A549 (cell line): ENCODE results near the gene MAGIX. TPM values are rescaled to one million over a fixed set of nuclear protein-coding genes. Genes with fewer than 3 reads are reported as not detected.

ENCODE experiments used
- ATAC-seq, 2 experiments: fragments of 200-7000 bp in 1 of 2; fragments of >200 bp in 1 of 2; cut with Nextera tagmentation in 1 of 2; cut with Tn5 transposase in 1 of 2; 3 replicates each; pipeline versions ENCODE4 v1.8.0 to v1.9.1; 2018 to 2020; ENCODE audit warnings: mild to moderate bottlenecking in 1 of 2, moderate library complexity in 1 of 2
- CTCF ChIA-PET: fragments of 300-600 bp; sonication (Branson Sonifier 250); formaldehyde crosslinking; extraction: SDS; loops from one replicate; lab custom pipeline; 2021; ENCODE audit warnings: antibody characterized with exemption, inconsistent platforms; lab: Yijun Ruan, JAX
- POLR2A ChIA-PET: fragments of 350-600 bp; formaldehyde crosslinking; extraction: SDS; loops from one replicate; lab custom pipeline; 2021; ENCODE audit warnings: antibody characterized with exemption, inconsistent platforms; lab: Yijun Ruan, JAX
- DNase-seq, 2 experiments: peaks; one replicate each; pipeline versions ENCODE4 v3.0.0 to v3.0.0-alpha.2; 2011 to 2016; ENCODE audit warnings: low read depth in 1 of 2, low spot score in 1 of 2
- FAIRE-seq: peaks from 2 replicates; lab custom pipeline; 2011; peaks lifted over from hg19 to GRCh38; lab: Jason Lieb, UNC
- H3K27ac ChIP-seq, 2 experiments: fragments of >200 bp; sonication (Bioruptor Twin); formaldehyde crosslinking; 3 replicates each; pipeline ENCODE4 v1.5.1; 2016 to 2017
- H3K4me1 ChIP-seq: fragments of >200 bp; sonication (Bioruptor Twin); formaldehyde crosslinking; 3 replicates; pipeline ENCODE4 v1.6.1; 2016
- H3K4me2 ChIP-seq: fragments of >200 bp; sonication (Bioruptor Twin); formaldehyde crosslinking; 3 replicates; pipeline ENCODE4 v1.6.1; 2016
- H3K4me3 ChIP-seq: fragments of >200 bp; sonication (Bioruptor Twin); formaldehyde crosslinking; 3 replicates; pipeline ENCODE4 v1.5.1; 2016
- H3K9me3 ChIP-seq: fragments of >200 bp; sonication (Bioruptor Twin); formaldehyde crosslinking; 3 replicates; pipeline ENCODE4 v1.6.1; 2016
- BHLHE40 ChIP-seq: IDR thresholded peaks from 2 replicates; pipeline ENCODE4 v1.6.1; 2012; ENCODE audit warnings: low read depth, low read length, inconsistent platforms
- CBX2 ChIP-seq: fragments of 200-600 bp; sonication (generic); IDR thresholded peaks from 2 replicates; pipeline ENCODE4 v1.6.1; 2016; ENCODE audit warnings: low read depth, mild to moderate bottlenecking, borderline replicate concordance
- CBX8 ChIP-seq: fragments of 200-600 bp; sonication (generic); IDR thresholded peaks from 2 replicates; pipeline ENCODE4 v1.6.1; 2016
- CEBPB ChIP-seq, 2 experiments: fragments of >200 bp in 1 of 2; sonication (Bioruptor Twin) in 1 of 2; formaldehyde crosslinking in 1 of 2; IDR thresholded peaks; 2 replicates each; pipeline ENCODE4 v1.6.1; 2012 to 2016
- CHD2 ChIP-seq: fragments of 150-350 bp; IDR thresholded peaks from 2 replicates; pipeline ENCODE4 v1.6.1; 2014; ENCODE audit warnings: low read length; ENCODE audit not compliant: partially characterized antibody
- CHD4 ChIP-seq: fragments of 200-600 bp; sonication (generic); IDR thresholded peaks from 2 replicates; pipeline ENCODE4 v1.6.1; 2016; ENCODE audit warnings: antibody characterized with exemption, mild to moderate bottlenecking, borderline replicate concordance
- EHF ChIP-seq: fragments of 250-450 bp; sonication (Bioruptor Pico); IDR thresholded peaks from 2 replicates; pipeline ENCODE4 v1.5.0; 2020; ENCODE audit warnings: mild to moderate bottlenecking
- ESRRA ChIP-seq: fragments of 150-350 bp; IDR thresholded peaks from 2 replicates; pipeline ENCODE4 v1.6.1; 2014; ENCODE audit warnings: mild to moderate bottlenecking, low read length, borderline replicate concordance
- JUN ChIP-seq, 2 experiments: fragments of >200 bp; sonication (Bioruptor Twin); formaldehyde crosslinking; IDR thresholded peaks; 2 replicates in 1 of 2; 3 replicates in 1 of 2; pipeline ENCODE4 v1.6.1; 2016 to 2017
- JUNB ChIP-seq: fragments of >200 bp; sonication (Bioruptor Twin); formaldehyde crosslinking; IDR thresholded peaks from 2 replicates; pipeline ENCODE4 v1.6.1; 2016
- KDM1A ChIP-seq: fragments of 200-600 bp; sonication (generic); IDR thresholded peaks from 2 replicates; pipeline ENCODE4 v1.6.1; 2016; ENCODE audit warnings: low read depth, mild to moderate bottlenecking
- NPAS2 ChIP-seq: fragments of 250-450 bp; sonication (Bioruptor Pico); IDR thresholded peaks from 2 replicates; pipeline ENCODE4 v1.8.0; 2022; ENCODE audit warnings: mild to moderate bottlenecking, moderate library complexity, borderline replicate concordance
- POLR2A ChIP-seq: IDR thresholded peaks from 2 replicates; pipeline ENCODE4 v1.6.1; 2012; ENCODE audit warnings: mild to moderate bottlenecking, low read length
- RAD21 ChIP-seq, 2 experiments: fragments of >200 bp in 1 of 2; sonication (Bioruptor Twin) in 1 of 2; formaldehyde crosslinking in 1 of 2; IDR thresholded peaks in 1 of 2; conservative IDR thresholded peaks in 1 of 2; 2 replicates in 1 of 2; 3 replicates in 1 of 2; pipeline ENCODE4 v1.6.1; 2012 to 2018; ENCODE audit warnings: inconsistent platforms in 1 of 2
- RARB ChIP-seq: fragments of 250-450 bp; sonication (Bioruptor Pico); IDR thresholded peaks from 2 replicates; pipeline ENCODE4 v1.8.0; 2021; ENCODE audit warnings: mild to moderate bottlenecking, moderate library complexity
- RCOR1 ChIP-seq: fragments of 150-350 bp; IDR thresholded peaks from 2 replicates; pipeline ENCODE4 v1.6.1; 2014; ENCODE audit warnings: antibody characterized with exemption, low read length, low read depth
- RFX5 ChIP-seq: fragments of 450-650 bp; IDR thresholded peaks from 2 replicates; pipeline ENCODE4 v1.7.1; 2014; ENCODE audit warnings: antibody characterized with exemption, mild to moderate bottlenecking, moderate library complexity
- RNF2 ChIP-seq: fragments of 200-600 bp; sonication (generic); IDR thresholded peaks from 2 replicates; pipeline ENCODE4 v1.6.1; 2016; ENCODE audit warnings: low read depth, mild to moderate bottlenecking, antibody characterized with exemption, moderate library complexity, borderline replicate concordance
- SMC3 ChIP-seq: fragments of >200 bp; sonication (Bioruptor Twin); formaldehyde crosslinking; IDR thresholded peaks from 3 replicates; pipeline ENCODE4 v1.6.1; 2018; ENCODE audit warnings: inconsistent platforms
- TFCP2L1 ChIP-seq: fragments of 250-450 bp; sonication (Bioruptor Pico); IDR thresholded peaks from 2 replicates; pipeline ENCODE4 v1.5.0; 2021; ENCODE audit warnings: mild to moderate bottlenecking
- TP53 ChIP-seq: fragments of 250-450 bp; sonication (Bioruptor Pico); IDR thresholded peaks from 2 replicates; pipeline ENCODE4 v1.5.0; 2021; ENCODE audit warnings: mild to moderate bottlenecking, moderate library complexity
- ZNF302 ChIP-seq: fragments of 250-450 bp; sonication (Bioruptor Pico); IDR thresholded peaks from 2 replicates; pipeline ENCODE4 v1.9.0; 2021; ENCODE audit warnings: inconsistent platforms, mild to moderate bottlenecking, moderate library complexity
- WGBS: methylation state at CpG from one replicate; pipeline ENCODE4 v1.1.6; 2017; ENCODE audit errors: missing lambda C conversion rate; 5-methylcytosine and 5-hydroxymethylcytosine counted together
- polyA plus RNA-seq, 4 experiments: library from polyadenylated mRNA; depleted of rRNA in 3 of 4; stranded (reverse); fragments of >200 nt; fragmentation: RNase III in 1 of 4; extraction: RNeasy Plus Mini Kit Qiagen cat#74134 plus additional on column Dnase treatment in 1 of 4; gene quantifications; 2 replicates in 3 of 4; 3 replicates in 1 of 4; pipeline ENCODE4 v1.2.3, GENCODE V29; 2011 to 2017
- TF ChIP-seq, protein P1 (sequence below): fragments of >200 bp; sonication (Bioruptor Twin); formaldehyde crosslinking; IDR thresholded peaks from 3 replicates; pipeline ENCODE4 v1.6.1; 2016
- TF ChIP-seq, protein P2 (sequence below): IDR thresholded peaks from 2 replicates; pipeline ENCODE4 v1.6.1; 2012
- TF ChIP-seq, protein P3 (sequence below): fragments of 250-450 bp; sonication (Bioruptor Pico); IDR thresholded peaks from 2 replicates; pipeline ENCODE4 v1.5.0; 2020; ENCODE audit warnings: low read depth, mild to moderate bottlenecking, moderate library complexity

MAGIX gene
- polyA plus RNA-seq, 2 of the 4 experiments (the other 2 are of a cell fraction), result 1.1 to 2.2 TPM

DNA sequence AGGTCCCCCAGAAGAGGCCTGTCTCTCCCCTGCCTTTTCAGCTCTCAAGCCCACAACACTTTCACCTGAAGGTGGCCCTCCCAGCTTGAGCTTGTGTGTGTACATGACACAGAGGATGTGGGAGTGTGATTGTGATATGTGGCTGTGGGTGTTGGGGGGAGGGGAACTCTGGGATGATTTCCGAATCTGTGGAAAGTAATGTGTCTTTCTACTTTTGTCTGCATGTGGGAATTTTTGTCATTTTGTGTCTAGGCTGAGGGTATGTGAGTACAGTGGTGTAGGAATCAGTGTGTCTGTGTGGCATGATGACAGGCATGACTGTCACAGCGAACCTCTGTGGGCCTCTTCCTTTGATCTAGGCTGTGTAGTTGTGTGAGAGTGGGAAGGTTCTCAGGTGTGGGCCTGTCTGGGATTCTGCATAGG is 31.0 kb downstream of the MAGIX start:
- Histone ChIP-seq H3K9me3 (no peaks in the 10 kb centered on the region), H3K4me3 (no peak overlapping the region), H3K4me1 (peaks cover 14% of the 10 kb centered on the region; the same call in 2 of the 3 replicates)
- WGBS, result 71% methylated on average over 2 of the region's 2 CpGs
- no peak for TF ChIP-seq NPAS2 (CRISPR knock-in tag)
- no peak for TF ChIP-seq CHD2
- TF ChIP-seq CBX2, result no peak
- no peak for TF ChIP-seq CEBPB (IDR thresholded peaks at IDR 0.05)
- no peak for TF ChIP-seq RFX5
- no peak for TF ChIP-seq RARB (CRISPR knock-in tag)
- TF ChIP-seq ZNF302 (CRISPR knock-in tag), result no peak
- no peak for TF ChIP-seq RAD21 (conservative IDR thresholded peaks at IDR 0.05 in 1 of 2, IDR thresholded peaks at IDR 0.05 in 1 of 2)
- TF ChIP-seq POLR2A, result no peak
- no peak for TF ChIP-seq TFCP2L1 (CRISPR knock-in tag)
- TF ChIP-seq JUN (IDR thresholded peaks at IDR 0.05), result no peak
- no peak for TF ChIP-seq KDM1A
- TF ChIP-seq RNF2, result no peak
- TF ChIP-seq, protein P1, sequence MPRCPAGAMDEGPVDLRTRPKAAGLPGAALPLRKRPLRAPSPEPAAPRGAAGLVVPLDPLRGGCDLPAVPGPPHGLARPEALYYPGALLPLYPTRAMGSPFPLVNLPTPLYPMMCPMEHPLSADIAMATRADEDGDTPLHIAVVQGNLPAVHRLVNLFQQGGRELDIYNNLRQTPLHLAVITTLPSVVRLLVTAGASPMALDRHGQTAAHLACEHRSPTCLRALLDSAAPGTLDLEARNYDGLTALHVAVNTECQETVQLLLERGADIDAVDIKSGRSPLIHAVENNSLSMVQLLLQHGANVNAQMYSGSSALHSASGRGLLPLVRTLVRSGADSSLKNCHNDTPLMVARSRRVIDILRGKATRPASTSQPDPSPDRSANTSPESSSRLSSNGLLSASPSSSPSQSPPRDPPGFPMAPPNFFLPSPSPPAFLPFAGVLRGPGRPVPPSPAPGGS, result no peak
- no peak for TF ChIP-seq BHLHE40
- TF ChIP-seq, all 56 proteins: peak for 0
- H3K27ac ChIP-seq, result no peak overlapping the region
- ATAC-seq, result no peak
- no peak for FAIRE-seq
- no peak overlapping the region for H3K4me2 ChIP-seq
- POLR2A ChIA-PET, result no interaction called here
- CTCF ChIA-PET, result interaction anchor here (0.8 to 1.8 kb wide), 17 partner anchors 8 to 563 kb away, joined by 3 to 8 read pairs (median 4); partner anchors contain the start of gene PLP2
- DNase-seq, result no peak

DNA sequence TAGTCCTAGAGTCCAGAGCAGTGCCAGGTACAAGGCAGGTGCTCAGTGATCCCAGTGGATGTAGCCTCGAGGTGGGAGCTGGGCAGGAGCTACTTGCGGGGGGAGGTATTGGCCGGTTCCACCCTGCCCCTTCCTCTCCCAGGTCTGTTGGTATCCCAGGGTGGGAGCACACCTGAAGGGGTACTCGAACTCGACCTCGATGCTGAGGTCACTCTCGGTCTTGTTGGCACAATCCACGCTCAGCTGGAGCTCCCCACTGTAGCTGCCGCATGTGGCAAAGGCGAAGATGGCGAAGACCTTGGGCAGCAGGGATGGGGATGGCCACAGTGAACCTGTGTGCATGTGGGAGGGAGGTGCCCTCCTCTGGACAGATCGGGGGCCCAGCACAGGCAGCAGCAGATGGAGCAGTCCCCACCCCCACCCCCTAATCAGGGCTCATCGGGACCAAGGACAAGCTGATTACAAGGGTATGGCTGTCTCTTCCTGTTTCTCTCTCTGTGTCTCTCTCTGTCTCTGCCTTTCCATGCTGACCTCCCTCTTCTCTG is 35.1 kb downstream of the MAGIX start:
- Histone ChIP-seq H3K4me1 (peaks cover 9% of the 10 kb centered on the region; the same call in 1 of the 3 replicates), H3K9me3 (no peaks in the 10 kb centered on the region), H3K4me3 (no peak overlapping the region), H3K4me2 (no peak overlapping the region), H3K27ac (no peak overlapping the region)
- DNase-seq, result no peak
- no peak for ATAC-seq
- ChIA-PET CTCF (no interaction called here), POLR2A (no interaction called here)
- 56% methylated on average over 5 of the region's 13 CpGs for WGBS
- no peak for FAIRE-seq
- no peak for TF ChIP-seq BHLHE40
- no peak for TF ChIP-seq EHF (CRISPR knock-in tag)
- no peak for TF ChIP-seq ESRRA
- no peak for TF ChIP-seq RAD21 (conservative IDR thresholded peaks at IDR 0.05 in 1 of 2, IDR thresholded peaks at IDR 0.05 in 1 of 2)
- no peak for TF ChIP-seq RFX5
- TF ChIP-seq JUNB, result no peak
- no peak for TF ChIP-seq CBX8
- TF ChIP-seq, protein P2, sequence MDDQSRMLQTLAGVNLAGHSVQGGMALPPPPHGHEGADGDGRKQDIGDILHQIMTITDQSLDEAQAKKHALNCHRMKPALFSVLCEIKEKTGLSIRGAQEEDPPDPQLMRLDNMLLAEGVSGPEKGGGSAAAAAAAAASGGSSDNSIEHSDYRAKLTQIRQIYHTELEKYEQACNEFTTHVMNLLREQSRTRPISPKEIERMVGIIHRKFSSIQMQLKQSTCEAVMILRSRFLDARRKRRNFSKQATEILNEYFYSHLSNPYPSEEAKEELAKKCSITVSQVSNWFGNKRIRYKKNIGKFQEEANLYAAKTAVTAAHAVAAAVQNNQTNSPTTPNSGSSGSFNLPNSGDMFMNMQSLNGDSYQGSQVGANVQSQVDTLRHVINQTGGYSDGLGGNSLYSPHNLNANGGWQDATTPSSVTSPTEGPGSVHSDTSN, result no peak
- TF ChIP-seq TFCP2L1 (CRISPR knock-in tag), result no peak
- no peak for TF ChIP-seq ZNF302 (CRISPR knock-in tag)
- TF ChIP-seq, protein P3, sequence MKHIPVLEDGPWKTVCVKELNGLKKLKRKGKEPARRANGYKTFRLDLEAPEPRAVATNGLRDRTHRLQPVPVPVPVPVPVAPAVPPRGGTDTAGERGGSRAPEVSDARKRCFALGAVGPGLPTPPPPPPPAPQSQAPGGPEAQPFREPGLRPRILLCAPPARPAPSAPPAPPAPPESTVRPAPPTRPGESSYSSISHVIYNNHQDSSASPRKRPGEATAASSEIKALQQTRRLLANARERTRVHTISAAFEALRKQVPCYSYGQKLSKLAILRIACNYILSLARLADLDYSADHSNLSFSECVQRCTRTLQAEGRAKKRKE, result no peak
- TF ChIP-seq TP53 (CRISPR knock-in tag), result no peak
- no peak for TF ChIP-seq SMC3
- no peak for TF ChIP-seq CHD4
- no peak for TF ChIP-seq RCOR1
